T-helper 17 cell (primary cell): ENCODE measurements around the gene DCDC1. TPM values are rescaled to one million over a fixed set of nuclear protein-coding genes. Genes with fewer than 3 reads are reported as not detected.

Experiments used
- ATAC-seq: fragments of 150-1000 bp; cut with Tn5 transposase; 2 replicates; pipeline ENCODE4 v1.10.0; 2021; ENCODE audit warnings: mild to moderate bottlenecking, moderate library complexity
- DNase-seq, 3 donors: peaks; one replicate each; pipeline versions ENCODE4 v3.0.0 to v3.0.0-alpha.2; 2020 to 2021
- H3K9me3 ChIP-seq: one replicate; pipeline ENCODE4 v1.7.0; 2013; ENCODE audit warnings: low read length, mild to moderate bottlenecking; ENCODE audit not compliant: control insufficient read depth, poor library complexity, severe bottlenecking
- H3K27ac Mint-ChIP-seq: one replicate; pipeline ENCODE4 v1.8.0; 2022; ENCODE audit warnings: mild to moderate bottlenecking, moderate library complexity, mixed read lengths
- H3K27me3 Mint-ChIP-seq: one replicate; pipeline ENCODE4 v1.8.0; 2022; ENCODE audit warnings: mixed read lengths
- H3K36me3 Mint-ChIP-seq: one replicate; pipeline ENCODE4 v1.8.0; 2022; ENCODE audit warnings: low read depth, mixed read lengths
- H3K4me1 Mint-ChIP-seq: one replicate; pipeline ENCODE4 v1.8.0; 2022; ENCODE audit warnings: mild to moderate bottlenecking, mixed read lengths
- H3K4me3 Mint-ChIP-seq: one replicate; pipeline ENCODE4 v1.8.0; 2022; ENCODE audit warnings: mild to moderate bottlenecking, moderate library complexity, mixed read lengths
- total RNA-seq, 4 donors: library from RNA in 2 of 4; stranded (reverse) in 2 of 4; gene quantifications; one replicate each; pipeline ENCODE4 v1.2.3 and lab custom pipeline; 2022 to 2026

DCDC1 gene
- total RNA-seq, 2 donors from 2014 or later, result 0.21 to 0.45 TPM

- ATAC-seq, result no peak
- DNase-seq, result no peak
- Mint-ChIP-seq H3K27ac (no peak overlapping the region), H3K36me3 (no peaks in the 10 kb centered on the region), H3K4me3 (no peak overlapping the region), H3K27me3 (no peaks in the 10 kb centered on the region), H3K4me1 (no peaks in the 10 kb centered on the region)
- no peaks in the 10 kb centered on the region for H3K9me3 ChIP-seq
Observed at GRCh38 chr11:31132531-31133421, 236.8 kb downstream of the DCDC1 start.

- no peak overlapping the region for H3K4me3 Mint-ChIP-seq
- H3K36me3 Mint-ChIP-seq, result no peaks in the 10 kb centered on the region
- ATAC-seq (no peak), DNase-seq (no peak)
- H3K27me3 Mint-ChIP-seq, result no peaks in the 10 kb centered on the region
- H3K27ac Mint-ChIP-seq, result no peak overlapping the region
- H3K4me1 Mint-ChIP-seq, result no peaks in the 10 kb centered on the region
- H3K9me3 ChIP-seq, result no peaks in the 10 kb centered on the region
Observed at GRCh38 chr11:31131760-31132159, 237.8 kb downstream of the DCDC1 start.

- H3K27me3 Mint-ChIP-seq, result no peaks in the 10 kb centered on the region
- H3K4me3 Mint-ChIP-seq, result no peak overlapping the region
- no peak for DNase-seq
- no peaks in the 10 kb centered on the region for H3K36me3 Mint-ChIP-seq
- H3K27ac Mint-ChIP-seq, result no peak overlapping the region
- ATAC-seq, result no peak
- H3K4me1 Mint-ChIP-seq, result no peaks in the 10 kb centered on the region
- H3K9me3 ChIP-seq, result no peaks in the 10 kb centered on the region
Observed at GRCh38 chr11:31127290-31127689, 242.2 kb downstream of the DCDC1 start.

GRCh38 chr11:31120428-31120827 lies 249.1 kb downstream of the DCDC1 start:
- ATAC-seq, result no peak
- H3K9me3 ChIP-seq, result no peaks in the 10 kb centered on the region
- DNase-seq, result no peak
- Mint-ChIP-seq H3K27ac (no peak overlapping the region), H3K36me3 (no peaks in the 10 kb centered on the region), H3K4me3 (no peak overlapping the region), H3K4me1 (no peaks in the 10 kb centered on the region), H3K27me3 (no peaks in the 10 kb centered on the region)

GRCh38 chr11:31118566-31118965 lies 251.0 kb downstream of the DCDC1 start:
- Mint-ChIP-seq H3K36me3 (no peaks in the 10 kb centered on the region), H3K27me3 (no peaks in the 10 kb centered on the region), H3K27ac (no peak overlapping the region), H3K4me3 (no peak overlapping the region), H3K4me1 (no peaks in the 10 kb centered on the region)
- ATAC-seq (no peak), DNase-seq (no peak)
- no peaks in the 10 kb centered on the region for H3K9me3 ChIP-seq

- Mint-ChIP-seq H3K27ac (no peak overlapping the region), H3K4me3 (no peak overlapping the region), H3K27me3 (no peaks in the 10 kb centered on the region), H3K4me1 (no peaks in the 10 kb centered on the region), H3K36me3 (no peaks in the 10 kb centered on the region)
- H3K9me3 ChIP-seq, result no peaks in the 10 kb centered on the region
- ATAC-seq (no peak), DNase-seq (no peak)
Observed at GRCh38 chr11:31117038-31117437, 252.5 kb downstream of the DCDC1 start.

- H3K36me3 Mint-ChIP-seq, result no peaks in the 10 kb centered on the region
- H3K27me3 Mint-ChIP-seq, result no peaks in the 10 kb centered on the region
- H3K4me3 Mint-ChIP-seq, result no peak overlapping the region
- no peak for DNase-seq
- no peak for ATAC-seq
- no peaks in the 10 kb centered on the region for H3K9me3 ChIP-seq
- no peak overlapping the region for H3K27ac Mint-ChIP-seq
- H3K4me1 Mint-ChIP-seq, result no peaks in the 10 kb centered on the region
Observed at GRCh38 chr11:31114442-31114841, 255.1 kb downstream of the DCDC1 start.

- no peak overlapping the region for H3K27ac Mint-ChIP-seq
- no peaks in the 10 kb centered on the region for H3K36me3 Mint-ChIP-seq
- no peak overlapping the region for H3K4me3 Mint-ChIP-seq
- peaks cover 2% of the 10 kb centered on the region for H3K4me1 Mint-ChIP-seq
- no peaks in the 10 kb centered on the region for H3K9me3 ChIP-seq
- ATAC-seq (no peak), DNase-seq (no peak)
- H3K27me3 Mint-ChIP-seq, result peaks cover 5% of the 10 kb centered on the region
Observed at GRCh38 chr11:31110830-31111229, 258.7 kb downstream of the DCDC1 start.

- Mint-ChIP-seq H3K27me3 (peaks cover 5% of the 10 kb centered on the region), H3K4me3 (no peak overlapping the region), H3K27ac (no peak overlapping the region), H3K4me1 (peaks cover 2% of the 10 kb centered on the region), H3K36me3 (no peaks in the 10 kb centered on the region)
- no peak for DNase-seq
- H3K9me3 ChIP-seq, result no peaks in the 10 kb centered on the region
- no peak for ATAC-seq
Observed at GRCh38 chr11:31109446-31109845, 260.1 kb downstream of the DCDC1 start.

GRCh38 chr11:31107649-31108048 lies 261.9 kb downstream of the DCDC1 start:
- Mint-ChIP-seq H3K27me3 (peaks cover 5% of the 10 kb centered on the region), H3K27ac (no peak overlapping the region), H3K36me3 (no peaks in the 10 kb centered on the region), H3K4me1 (peaks cover 2% of the 10 kb centered on the region), H3K4me3 (no peak overlapping the region)
- no peaks in the 10 kb centered on the region for H3K9me3 ChIP-seq
- ATAC-seq, result no peak
- DNase-seq, result no peak

- H3K4me3 Mint-ChIP-seq, result no peak overlapping the region
- peak; percentile 46 for ATAC-seq
Observed at GRCh38 chr11:31106968-31107576, 262.5 kb downstream of the DCDC1 start.

GRCh38 chr11:31106326-31106725 lies 263.2 kb downstream of the DCDC1 start:
- ATAC-seq (no peak), DNase-seq (no peak)
- Mint-ChIP-seq H3K27ac (no peak overlapping the region), H3K4me1 (peaks cover 2% of the 10 kb centered on the region), H3K27me3 (peaks cover 5% of the 10 kb centered on the region), H3K4me3 (no peak overlapping the region), H3K36me3 (no peaks in the 10 kb centered on the region)
- H3K9me3 ChIP-seq, result no peaks in the 10 kb centered on the region

More at GRCh38 chr11:31106968-31107576, 262.5 kb downstream of the DCDC1 start:
- peak in 1 of 3 donors; percentile 15 for DNase-seq
- no peaks in the 10 kb centered on the region for H3K9me3 ChIP-seq
- H3K27me3 Mint-ChIP-seq, result peaks cover 5% of the 10 kb centered on the region
- H3K4me1 Mint-ChIP-seq, result peaks cover 2% of the 10 kb centered on the region
- H3K36me3 Mint-ChIP-seq, result no peaks in the 10 kb centered on the region
- no peak overlapping the region for H3K27ac Mint-ChIP-seq

- ATAC-seq, result no peak
- DNase-seq, result no peak
- H3K9me3 ChIP-seq, result no peaks in the 10 kb centered on the region
- no peak overlapping the region for H3K27ac Mint-ChIP-seq
- peaks cover 4% of the 10 kb centered on the region for H3K27me3 Mint-ChIP-seq
- no peak overlapping the region for H3K4me3 Mint-ChIP-seq
- H3K36me3 Mint-ChIP-seq, result no peaks in the 10 kb centered on the region
- H3K4me1 Mint-ChIP-seq, result peaks cover 2% of the 10 kb centered on the region
Observed at GRCh38 chr11:31102875-31103274, 266.7 kb downstream of the DCDC1 start.

GRCh38 chr11:31102316-31102715 lies 267.2 kb downstream of the DCDC1 start:
- H3K27ac Mint-ChIP-seq, result no peak overlapping the region
- no peaks in the 10 kb centered on the region for H3K4me1 Mint-ChIP-seq
- no peaks in the 10 kb centered on the region for H3K36me3 Mint-ChIP-seq
- H3K4me3 Mint-ChIP-seq, result no peak overlapping the region
- DNase-seq, result no peak
- no peak for ATAC-seq
- no peaks in the 10 kb centered on the region for H3K9me3 ChIP-seq
- no peaks in the 10 kb centered on the region for H3K27me3 Mint-ChIP-seq
